NCI-H2107 treated with DMSO at 0.1 percent for 48 hours (cell line): Measurements from ENCODE around the gene TMEM221.
"Not testable (repeated sequence)": the region's sequence is repeated elsewhere in the genome, so short reads cannot be mapped to it uniquely, and the experiment has no call there.

ENCODE experiments used
- DNase-seq: peaks from one replicate; lab custom pipeline; 2025; ENCODE audit not compliant: unreplicated experiment; lab: John Stamatoyannopoulos, UW

Gene TMEM221

DNA sequence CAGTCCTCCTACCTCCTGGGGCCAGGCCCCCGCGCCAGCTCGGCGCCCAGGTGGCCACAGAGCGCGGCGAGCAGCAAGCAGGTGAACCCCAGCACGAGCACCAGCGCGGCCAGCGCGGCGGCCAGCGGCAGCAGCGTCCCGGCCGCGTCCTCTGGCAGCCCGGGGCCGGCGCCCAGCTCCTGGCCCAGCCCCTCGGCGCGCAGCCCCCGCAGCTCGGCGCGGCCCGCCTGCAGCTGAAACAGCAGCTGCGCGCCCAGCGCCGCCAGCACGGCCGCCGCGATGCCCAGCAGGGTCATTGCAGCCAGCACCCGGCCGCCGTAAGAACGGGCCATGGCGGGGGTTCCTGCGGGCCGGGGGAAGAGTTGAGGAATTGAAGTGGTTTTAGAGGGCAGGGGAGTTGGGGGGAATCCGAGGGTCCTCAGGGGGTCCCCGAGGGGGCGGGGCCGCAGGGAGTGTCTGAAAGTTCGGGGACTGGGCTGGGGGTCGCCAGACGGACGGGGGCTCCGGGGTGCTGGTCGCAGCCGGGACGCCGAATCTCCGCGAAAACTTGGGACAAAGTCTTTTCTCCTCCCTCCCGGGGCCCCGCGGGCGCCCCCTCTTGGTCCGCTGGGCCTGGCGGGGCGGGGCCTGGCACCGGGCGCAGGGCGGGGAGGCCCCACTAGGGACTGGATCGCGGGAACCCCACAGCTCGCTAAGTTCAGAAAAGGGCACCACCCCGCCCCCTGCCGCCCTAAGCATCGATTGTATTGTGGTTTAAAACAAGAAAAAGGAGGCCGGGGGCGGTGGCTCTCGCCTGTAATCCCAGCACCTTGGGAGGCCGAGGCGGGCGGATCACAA is at the start of gene TMEM221:
Gene TMEM221, minus strand, starts transcription at position 538 of the 837 bp plus-strand sequence. Its CDS starts 206 bp downstream, at position 332.
- no peak for DNase-seq

DNA sequence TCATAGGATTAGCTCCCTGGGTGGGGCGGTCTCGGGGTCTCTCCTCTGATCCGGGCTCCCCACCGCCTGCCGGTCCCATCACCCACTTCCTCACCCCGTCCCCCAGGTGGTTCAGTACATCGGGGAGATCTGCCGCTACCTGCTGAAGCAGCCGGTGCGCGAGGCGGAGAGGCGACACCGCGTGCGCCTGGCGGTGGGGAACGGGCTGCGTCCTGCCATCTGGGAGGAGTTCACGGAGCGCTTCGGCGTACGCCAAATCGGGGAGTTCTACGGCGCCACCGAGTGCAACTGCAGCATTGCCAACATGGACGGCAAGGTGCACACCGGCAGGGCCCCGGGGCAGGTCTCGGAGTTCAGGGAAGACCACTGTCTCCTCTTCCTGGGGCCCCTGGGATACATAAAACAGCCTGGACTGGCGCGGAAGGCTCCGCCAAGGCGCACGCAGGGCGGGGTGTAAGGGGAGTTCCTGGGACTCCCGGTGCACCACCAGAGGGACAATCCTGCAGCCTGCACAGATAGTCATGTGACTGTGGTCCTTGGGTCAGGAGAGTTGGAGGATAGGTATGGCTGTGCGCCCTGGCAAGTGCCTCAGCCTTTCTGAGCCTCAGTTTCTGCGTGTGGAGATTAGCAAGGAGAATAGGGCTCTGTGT is 48.8 kb upstream of the TMEM221 start:
- no peak for DNase-seq

DNA sequence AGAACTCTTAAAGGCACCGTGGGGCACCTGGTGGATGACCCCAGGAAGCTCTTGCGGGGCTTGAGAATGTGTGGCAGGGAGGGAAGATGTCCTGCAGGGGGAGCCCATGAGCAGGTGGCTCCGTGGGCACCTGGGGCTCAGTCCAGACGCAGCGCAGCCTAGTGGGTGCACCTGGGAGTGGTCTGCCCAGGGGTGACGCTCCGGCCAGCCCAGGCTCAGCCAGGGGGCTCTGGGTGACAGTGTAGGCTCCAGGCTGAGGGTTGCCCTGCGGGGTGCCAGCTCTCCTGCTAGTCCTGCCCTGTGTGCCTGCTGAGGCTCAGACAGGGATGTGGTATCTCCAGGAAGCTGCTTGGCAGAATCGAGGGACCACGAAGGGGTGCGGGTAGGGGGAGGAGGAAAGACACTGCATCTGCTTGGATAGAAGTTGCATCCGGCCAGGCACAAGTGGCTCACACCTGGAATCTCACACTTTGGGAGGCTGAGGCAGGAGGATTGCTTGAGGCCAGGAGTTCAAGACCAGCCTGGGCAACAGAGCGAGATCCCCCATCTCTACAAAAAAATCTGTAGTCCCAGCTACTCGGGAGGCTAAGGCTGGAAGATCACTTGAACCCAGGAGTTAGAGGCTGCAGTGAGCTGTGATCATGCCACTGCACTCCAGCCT is 48.0 kb upstream of the TMEM221 start:
- DNase-seq: no peak

DNA sequence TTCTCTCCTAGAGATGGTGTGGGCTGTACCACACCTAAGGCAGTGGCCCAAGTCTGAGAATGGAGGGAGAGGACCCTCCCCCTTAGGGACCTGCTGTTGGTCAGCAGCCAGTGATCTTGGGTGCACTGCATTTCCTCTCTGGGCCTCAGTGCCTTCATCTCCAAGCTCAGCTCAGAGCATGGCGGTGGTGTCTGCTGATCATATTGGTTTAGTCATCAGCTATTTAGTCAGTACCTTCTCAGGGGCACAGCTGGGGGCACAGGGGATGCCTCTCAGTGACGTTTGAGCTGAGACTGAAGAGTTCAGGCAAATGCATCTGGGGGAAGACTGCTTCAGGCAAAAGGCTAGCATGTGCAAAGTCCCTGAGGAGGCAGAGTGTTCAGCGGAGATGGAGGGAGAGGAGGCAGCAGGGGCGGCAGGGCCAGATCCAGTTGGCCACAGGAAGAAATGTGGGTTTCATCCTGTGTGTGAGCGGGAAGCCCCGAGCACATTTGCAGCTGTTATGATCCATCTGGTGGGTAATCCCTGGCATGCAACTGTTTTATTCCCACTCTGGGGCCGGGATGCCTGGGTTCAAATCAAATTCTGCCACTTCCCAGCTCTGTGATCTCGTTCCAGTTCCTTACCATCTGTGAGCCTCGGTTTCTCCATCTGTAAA is 47.3 kb upstream of the TMEM221 start:
- DNase-seq: no peak

DNA sequence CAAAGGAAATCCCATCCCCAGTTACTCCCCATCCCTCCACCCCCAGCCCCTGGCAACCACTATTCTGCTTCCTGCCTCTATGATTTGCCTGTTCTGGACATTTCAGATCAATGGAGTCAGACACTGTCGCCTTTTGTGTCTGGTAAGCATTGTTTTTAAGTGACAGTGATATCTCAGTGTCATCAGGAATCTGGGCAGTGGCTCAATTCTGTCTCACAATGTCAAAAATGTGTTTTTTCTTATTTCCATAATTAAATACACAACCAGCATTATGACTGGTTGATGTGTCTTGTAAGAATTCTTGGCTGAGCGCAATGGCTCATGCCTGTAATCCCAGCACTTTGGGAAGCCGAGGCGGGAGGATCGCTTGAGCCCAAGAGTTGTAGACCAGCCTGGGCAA is 42.8 kb upstream of the TMEM221 start:
- no peak for DNase-seq

DNA sequence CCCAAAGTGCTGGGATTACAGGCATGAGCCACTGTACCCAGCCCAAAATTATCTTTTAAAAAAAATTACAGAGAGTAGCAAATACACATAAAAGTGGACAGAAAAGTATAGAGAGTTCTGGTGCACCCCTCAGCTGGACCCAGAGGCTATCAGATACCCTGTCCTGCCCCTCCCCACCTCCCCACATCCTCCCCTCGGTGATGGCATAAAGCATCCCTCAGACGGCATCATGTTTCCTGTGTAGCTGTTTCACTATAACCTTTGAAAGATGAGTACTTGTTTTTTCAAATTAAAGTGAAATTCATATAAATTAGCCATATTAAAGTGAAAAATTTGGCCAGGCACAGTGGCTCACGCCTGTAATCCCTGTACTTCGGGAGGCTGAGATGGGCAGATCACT is 41.9 kb upstream of the TMEM221 start:
- DNase-seq: no peak

DNA sequence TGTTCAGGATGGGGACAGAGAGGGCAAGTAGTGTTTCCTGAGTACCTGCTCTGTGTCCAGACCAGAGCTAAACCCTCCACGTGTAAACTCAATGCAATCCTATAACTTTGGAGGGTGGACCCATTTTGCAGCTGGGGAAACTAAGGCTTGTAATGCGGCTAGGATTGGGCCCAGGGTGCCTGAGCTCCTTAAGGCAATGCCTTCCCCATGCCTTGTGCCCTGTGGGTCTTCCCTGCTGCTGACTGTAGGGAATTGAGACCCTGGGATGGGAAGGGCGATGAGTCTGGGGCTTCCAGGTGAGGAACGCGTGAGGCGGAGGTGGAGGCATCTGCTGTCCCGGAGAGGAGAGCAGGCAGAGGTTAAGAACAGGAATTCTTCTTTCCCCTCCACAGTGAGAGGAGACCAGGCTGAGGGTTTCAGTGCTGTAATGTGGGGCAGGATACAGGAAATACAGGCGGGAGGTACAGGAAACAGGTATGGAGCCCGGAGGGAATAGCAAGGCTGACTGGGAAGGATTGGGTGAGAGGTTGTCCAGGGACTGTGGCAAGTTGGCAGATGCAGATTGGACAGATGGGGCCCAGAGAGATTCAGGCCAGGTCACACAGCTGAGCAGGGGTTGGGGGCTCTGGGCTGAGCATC is 41.0 kb upstream of the TMEM221 start:
- no peak for DNase-seq

DNA sequence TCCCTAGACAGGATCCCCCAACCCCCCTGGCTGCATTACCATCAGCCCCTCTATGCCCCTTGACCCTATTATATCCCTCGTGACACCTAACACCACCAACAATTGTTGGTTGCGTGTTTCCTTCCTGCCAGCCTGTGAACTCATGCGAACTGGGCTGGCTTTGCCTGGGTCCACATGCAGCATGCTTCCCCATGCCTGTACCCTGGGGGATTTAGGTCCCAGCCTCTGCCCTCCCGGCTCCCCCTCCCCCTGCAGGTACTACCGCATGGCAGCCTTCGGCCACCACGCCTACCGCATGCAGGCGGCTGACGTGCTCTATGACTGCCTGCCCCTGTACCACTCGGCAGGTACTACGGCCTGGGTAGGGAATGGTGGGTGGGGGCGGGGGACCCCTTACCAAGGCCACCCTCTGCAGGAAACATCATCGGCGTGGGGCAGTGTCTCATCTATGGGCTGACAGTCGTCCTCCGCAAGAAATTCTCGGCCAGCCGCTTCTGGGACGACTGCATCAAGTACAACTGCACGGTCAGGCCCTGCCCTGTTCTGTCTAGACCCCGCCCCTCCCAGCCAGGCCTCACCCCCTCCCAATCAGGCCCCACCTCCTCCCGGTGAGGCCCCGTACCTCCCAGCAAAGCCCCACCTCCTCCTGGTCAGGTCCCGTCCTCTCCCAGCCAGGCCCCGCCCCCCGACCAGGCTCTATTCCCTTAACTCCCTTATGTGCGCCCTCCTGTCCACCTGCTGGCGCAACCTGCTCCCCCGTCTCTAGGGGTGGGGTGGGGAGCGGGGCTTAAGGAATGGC is 40.3 kb upstream of the TMEM221 start:
- DNase-seq: no peak

DNA sequence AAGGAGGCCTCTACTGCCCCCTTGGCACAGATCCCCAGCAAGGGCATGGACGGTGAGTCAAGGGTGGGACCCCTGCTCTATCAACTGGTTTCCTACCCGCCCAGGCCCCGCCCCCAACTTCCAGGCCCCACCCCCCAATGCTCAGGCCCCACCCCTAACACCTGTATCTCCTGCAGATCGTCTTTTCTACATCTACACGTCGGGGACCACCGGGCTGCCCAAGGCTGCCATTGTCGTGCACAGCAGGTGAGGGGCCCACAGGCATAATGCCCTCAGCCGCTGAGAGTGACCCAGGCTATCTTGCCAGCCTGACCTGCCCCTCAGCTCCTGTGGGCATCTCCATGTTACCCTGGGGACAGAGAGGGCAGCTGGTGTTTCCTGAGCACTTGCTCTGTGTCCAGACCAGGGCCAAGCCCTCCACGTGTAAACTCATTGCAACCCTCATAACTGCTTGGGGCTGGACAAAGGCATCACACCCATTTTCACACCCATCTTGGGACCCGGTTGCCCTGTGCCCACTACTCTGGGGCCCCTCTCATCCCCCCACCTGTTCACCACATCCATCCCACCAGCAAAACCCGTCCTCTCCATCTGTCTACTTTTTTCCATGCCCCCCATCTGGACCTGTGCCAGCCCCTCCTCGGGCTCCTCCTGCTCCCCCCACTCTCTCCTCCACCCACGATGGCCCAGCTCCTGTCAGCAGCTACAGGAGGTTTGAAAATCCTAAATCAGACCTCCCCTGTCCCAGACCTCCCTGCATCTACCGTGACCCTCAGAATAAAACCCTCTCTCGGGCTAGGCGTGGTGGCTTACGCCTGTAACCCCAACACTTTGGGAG is 39.0 kb upstream of the TMEM221 start:
- DNase-seq: no peak

DNA sequence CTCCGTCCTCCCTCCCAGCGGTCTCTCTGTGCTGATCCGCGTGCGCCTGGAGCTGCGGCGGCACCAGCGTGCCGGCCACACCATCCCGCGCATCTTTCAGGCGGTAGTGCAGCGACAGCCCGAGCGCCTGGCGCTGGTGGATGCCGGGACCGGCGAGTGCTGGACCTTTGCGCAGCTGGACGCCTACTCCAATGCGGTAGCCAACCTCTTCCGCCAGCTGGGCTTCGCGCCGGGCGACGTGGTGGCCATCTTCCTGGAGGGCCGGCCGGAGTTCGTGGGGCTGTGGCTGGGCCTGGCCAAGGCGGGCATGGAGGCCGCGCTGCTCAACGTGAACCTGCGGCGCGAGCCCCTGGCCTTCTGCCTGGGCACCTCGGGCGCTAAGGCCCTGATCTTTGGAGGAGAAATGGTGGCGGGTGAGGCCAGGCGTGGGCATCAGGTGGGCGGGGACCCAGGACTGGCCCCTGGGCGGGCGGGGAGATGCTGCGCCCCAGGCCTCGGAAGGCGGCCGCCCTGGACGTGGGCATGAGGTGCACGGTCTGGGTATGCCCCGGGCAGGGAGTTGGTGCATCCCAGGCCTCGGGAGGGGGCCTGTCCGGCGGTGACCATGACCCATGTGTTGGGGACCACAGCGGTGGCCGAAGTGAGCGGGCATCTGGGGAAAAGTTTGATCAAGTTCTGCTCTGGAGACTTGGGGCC is 38.2 kb upstream of the TMEM221 start:
- DNase-seq: no peak

DNA sequence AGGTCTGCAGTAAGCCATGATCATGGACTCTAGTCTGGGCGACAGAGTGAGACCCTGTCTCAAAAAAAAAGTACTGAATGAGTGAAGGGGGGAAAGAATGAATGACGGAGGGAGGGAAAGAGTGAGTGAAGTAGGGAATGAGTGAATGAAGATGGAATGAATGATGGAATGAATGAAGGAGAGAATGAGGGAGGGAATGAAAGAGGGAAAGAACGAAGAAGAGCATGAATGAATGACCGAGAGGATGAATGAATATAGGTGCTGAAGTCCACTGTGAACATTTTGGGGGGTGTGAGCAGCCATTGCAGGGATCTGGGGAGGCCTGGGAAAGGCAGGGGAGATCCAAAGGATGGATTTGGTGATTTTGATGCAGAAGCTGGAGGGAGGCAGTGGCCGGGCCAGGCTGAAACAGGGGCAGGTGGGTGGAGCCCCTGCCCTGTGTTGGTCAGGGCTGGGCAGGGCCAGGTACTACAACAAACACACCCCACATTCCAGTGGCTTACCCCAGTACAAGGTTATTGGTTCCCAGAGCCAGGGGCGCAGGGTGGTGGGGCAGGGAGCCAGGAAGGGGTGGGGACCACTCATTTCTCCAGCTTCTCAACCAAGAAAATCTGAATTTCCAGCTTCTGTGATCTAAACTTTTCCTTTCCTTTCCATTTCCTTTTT is 36.2 kb upstream of the TMEM221 start:
- DNase-seq: no peak

DNA sequence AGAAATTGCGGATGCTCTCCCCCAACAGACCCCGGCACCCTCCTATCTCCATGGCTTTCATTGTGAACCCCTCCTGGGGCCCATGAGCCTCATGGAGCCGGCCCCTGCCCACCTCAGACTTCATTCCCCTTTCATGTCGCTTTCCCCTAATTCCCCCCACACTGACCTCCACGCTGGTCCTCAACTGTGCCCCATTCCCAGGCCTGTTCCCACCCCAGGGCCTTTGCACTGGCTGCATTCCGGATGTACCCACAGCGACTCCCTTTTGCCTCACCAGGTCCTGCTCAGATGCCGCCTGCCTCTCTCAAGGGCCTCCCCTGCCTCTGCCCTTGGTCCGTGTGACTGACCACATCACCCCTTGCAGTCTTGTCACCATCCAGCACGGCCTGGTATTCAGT is 35.1 kb upstream of the TMEM221 start:
- DNase-seq: no peak

DNA sequence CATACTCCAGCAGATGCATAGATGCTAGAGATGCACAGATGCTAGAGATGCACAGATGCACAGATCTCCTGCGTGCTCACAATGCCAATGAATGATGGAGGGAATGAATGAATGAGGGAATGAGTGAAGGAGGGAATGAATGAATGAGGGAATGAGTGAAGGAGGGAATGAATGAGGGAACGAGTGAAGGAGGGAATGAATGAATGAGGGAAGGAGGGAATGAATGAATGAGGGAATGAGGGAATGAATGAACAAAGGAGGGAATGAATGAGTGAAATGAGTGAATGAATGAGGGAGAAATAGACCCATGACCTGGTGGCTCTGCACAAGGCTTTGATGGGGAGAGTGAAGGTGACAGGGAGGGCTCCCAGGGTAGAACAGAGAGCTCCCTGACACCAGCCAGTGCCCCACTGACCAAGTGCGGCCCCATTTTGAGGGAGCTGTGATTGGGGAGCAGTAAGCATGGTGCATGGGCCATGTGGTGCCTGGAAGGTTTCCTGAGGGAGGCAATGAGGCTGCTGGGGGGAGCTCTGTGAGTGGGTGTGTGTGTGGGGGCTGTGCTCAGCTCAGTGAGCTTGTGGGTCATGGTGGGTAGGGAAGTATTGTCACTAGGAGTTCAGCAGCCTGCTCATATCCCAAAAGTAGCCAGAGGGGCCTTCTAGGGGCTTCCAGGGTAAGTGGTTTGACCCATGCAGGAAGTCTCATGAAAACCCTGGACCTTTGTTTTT is 34.6 kb upstream of the TMEM221 start:
- DNase-seq: no peak

DNA sequence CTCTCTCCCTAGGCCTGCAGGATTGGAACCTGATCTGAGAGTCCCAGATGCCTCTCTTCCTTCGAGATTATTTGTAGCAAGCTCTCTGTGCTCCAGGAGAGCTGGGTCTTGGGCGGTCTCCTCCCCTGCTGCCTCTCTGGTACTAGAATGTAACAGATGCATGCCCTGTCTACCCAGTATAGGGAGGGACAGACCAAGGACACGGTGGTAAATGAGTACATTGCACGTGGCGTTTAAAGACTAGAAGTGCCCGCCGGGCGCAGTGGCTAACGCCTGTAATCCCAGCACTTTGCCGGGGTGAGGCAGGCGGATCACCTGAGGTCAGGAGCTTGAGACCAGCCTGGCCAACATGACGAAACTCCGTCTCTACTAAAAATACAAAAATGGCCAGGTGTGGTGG is 33.5 kb upstream of the TMEM221 start:
- DNase-seq: no peak

DNA sequence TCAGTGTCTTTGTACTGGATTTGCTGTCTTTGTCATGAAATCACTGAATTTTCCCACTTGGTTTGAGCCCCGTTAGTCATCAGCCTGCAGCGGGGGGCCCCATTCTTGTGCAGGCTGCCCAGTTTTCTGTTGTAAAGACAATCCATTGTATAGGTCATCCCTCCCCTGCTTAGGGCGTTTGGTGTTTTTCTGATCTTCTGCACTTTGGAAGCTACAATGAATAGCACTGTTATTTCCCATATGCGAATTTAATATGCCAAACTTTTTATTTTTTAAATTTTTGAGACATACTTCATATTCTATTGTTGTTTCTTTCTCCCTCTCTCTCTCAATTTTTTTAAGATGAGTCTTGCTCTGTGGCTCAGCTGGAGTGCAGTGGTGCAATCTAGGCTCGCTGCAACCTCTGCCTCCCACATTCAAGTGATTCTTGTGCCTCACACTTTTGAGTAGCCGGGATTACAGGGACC is 30.9 kb upstream of the TMEM221 start:
- no peak for DNase-seq

DNA sequence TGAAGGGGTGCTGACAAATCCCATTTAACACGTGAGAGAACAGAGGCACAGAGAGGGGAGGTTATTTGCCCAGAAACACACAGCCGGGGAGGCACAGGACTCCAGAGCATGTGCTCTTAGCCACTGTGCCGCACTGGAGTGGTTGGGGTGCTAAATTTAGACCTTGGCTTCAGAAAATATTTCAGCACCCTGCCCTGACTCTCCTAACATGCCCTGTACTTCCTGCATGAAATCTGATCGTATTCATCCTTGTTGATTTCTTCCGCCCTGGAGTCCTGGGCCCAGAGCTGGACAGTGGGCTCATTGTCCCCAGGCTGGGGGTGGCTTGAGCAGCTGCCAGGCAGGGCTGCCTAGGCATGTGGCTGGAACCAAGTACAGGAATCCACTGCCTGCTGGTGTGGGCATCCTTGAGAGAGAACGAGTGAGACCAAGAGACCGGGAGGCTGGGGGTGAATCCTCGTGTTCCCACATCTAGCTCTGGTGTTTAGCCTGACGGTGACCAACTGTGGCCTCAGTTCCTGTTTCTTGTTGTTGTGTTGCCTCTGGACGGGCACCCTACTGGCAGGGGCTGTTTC is 27.2 kb upstream of the TMEM221 start:
- no peak for DNase-seq

DNA sequence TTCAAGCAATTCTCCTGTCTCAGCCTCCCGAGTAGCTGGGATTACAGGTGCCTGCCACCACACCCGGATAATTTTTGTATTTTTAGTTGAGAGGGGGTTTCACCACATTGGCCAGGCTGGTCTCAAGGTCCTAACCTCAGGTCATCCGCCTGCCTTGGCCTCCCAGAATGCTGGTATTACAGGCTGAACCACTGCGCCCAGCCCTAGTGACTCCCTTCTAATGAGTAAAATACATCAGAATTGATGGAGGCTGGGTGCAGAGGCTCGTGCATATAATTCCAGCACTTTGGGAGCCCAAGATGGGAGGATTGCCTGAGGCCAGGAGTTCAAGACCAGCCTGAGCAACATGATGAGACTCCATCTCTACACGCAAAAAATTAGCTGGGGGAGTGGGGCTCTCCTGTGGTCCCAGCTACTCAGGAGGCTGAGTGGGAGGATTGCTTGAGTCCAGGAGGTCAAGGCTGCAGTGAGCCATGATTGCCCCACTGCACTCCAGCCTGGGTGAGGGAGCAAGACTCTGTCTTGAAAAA is 26.6 kb upstream of the TMEM221 start:
- not testable (repeated sequence) for DNase-seq
